Astrocyte of the spinal cord (primary cell): Measurements from ENCODE around the gene PREX1.

Experiments used
- DNase-seq: peaks from one replicate; pipeline ENCODE4 v3.0.0; 2011; ENCODE audit warnings: low read depth, low spot score
- H3K4me3 ChIP-seq: 2 replicates; pipeline ENCODE4 v1.5.1; 2011; ENCODE audit warnings: low read depth, mild to moderate bottlenecking, low read length, moderate library complexity
- in situ Hi-C: cut with HindIII; loops from 2 replicates; pipeline ENCODE4 v1.10.0; 2017; ENCODE audit warnings: low sequenced_read_pairs
- TF ChIP-seq, protein P1 (sequence below): IDR thresholded peaks from 2 replicates; pipeline ENCODE4 v1.5.1; 2012; ENCODE audit warnings: low read depth, mild to moderate bottlenecking, low read length, inconsistent platforms

PREX1 gene

DNA sequence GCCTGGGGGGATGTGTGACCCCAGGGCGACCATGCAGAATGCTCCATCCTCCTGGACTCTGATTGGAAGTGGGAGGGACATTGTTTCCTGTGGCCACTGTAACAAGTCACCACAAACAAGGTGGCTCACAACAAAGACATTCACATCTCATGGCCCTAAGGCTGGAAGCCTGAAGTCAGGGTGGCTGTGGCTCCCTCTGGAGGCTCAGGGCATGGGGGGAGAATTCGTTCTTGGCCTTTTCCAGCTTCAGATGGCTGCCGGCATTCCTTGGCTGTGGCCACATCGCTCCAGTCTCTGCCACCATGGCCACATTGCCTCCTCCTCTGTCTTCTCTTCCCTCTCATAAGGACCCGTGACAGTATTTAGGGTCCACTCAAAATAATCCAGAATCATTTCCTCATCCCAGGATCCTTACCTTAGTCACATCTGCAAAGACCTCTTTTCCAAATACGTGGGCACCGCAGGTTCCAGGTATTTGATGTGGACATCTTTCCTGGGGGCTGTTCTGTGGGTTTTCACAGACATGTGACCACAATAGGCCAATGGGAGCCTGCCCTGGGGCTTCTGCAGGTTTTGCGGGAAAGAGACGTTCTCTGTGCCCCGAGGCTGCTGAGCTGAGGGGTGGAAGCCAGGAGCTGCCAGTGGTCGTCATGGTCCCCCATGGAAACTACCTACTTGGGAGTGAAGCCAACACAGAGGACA is 249.3 kb downstream of the PREX1 start:
- H3K4me3 ChIP-seq = no peak overlapping the region
- TF ChIP-seq, protein P1, sequence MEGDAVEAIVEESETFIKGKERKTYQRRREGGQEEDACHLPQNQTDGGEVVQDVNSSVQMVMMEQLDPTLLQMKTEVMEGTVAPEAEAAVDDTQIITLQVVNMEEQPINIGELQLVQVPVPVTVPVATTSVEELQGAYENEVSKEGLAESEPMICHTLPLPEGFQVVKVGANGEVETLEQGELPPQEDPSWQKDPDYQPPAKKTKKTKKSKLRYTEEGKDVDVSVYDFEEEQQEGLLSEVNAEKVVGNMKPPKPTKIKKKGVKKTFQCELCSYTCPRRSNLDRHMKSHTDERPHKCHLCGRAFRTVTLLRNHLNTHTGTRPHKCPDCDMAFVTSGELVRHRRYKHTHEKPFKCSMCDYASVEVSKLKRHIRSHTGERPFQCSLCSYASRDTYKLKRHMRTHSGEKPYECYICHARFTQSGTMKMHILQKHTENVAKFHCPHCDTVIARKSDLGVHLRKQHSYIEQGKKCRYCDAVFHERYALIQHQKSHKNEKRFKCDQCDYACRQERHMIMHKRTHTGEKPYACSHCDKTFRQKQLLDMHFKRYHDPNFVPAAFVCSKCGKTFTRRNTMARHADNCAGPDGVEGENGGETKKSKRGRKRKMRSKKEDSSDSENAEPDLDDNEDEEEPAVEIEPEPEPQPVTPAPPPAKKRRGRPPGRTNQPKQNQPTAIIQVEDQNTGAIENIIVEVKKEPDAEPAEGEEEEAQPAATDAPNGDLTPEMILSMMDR = no peak
- in situ Hi-C loops = no loop called here
- no peak for DNase-seq

DNA sequence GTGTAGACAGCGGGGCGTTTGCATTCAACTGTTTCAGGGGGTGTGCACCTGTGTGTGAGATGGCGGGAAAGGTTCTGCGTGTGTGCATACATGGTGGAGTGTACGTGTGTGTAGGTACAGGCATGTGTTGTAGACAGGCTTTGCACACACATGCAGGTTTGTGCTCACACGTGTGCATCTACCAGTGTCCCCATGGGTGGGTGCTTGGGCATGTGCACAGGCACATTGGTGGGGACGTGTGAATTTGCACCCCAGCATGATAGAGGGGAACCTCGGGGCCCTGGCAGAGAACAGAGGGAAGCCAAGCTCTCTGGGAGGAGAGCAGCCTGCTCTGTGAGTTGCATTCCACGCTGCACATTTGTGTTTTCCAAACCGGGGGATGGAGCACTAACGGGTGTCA is 250.2 kb downstream of the PREX1 start:
- in situ Hi-C loops = no loop called here
- TF ChIP-seq, protein P1 = no peak
- DNase-seq = no peak
- no peak overlapping the region for H3K4me3 ChIP-seq

DNA sequence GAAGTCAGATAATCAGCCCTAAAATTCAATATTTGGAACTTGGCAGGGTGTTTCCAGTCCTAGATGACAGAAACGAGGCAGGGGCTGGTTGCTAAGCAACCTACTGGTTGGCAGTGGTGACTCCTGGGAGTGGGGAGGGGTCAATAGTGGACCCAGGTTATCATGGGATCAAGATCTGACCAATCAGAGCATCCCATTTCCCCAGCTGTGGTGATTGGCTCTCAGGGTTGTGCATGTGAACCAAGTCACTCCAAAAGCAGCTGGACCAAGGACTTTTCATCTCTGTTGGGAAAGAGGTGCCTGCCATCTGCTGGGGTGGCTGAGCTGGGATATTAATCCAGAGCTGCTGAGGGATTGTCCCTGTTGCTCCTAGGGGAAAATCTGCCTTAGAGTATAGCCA is 253.4 kb downstream of the PREX1 start:
- no peak overlapping the region for H3K4me3 ChIP-seq
- in situ Hi-C loops = no loop called here
- TF ChIP-seq, protein P1 = no peak
- DNase-seq = no peak
